Left lung (tissue), 10 donors: Measurements from ENCODE around the gene CPED1. TPM values are rescaled to one million over a fixed set of nuclear protein-coding genes. Genes with fewer than 3 reads are reported as not detected.

Experiments
- ATAC-seq: fragments of 200-7000 bp; cut with Tn5 transposase; one replicate; pipeline ENCODE4 v1.9.1; 2020; ENCODE audit warnings: moderate library complexity
- DNase-seq, 4 donors: peaks; one replicate each; pipeline ENCODE4 v3.0.0-alpha.2; 2013 to 2020
- H3K27ac ChIP-seq, 2 donors: fragments of 200-600 bp; sonication (generic) in 1 of 2; one replicate each; pipeline versions ENCODE4 v1.5.0 to v1.8.0; 2020 to 2021
- H3K27me3 ChIP-seq, 2 donors: fragments of 200-600 bp; sonication (generic) in 1 of 2; one replicate each; pipeline versions ENCODE4 v1.5.0 to v1.8.0; 2020 to 2021
- H3K36me3 ChIP-seq, 2 donors: fragments of 200-600 bp; sonication (generic) in 1 of 2; one replicate each; pipeline versions ENCODE4 v1.5.0 to v1.8.0; 2020 to 2021
- H3K4me1 ChIP-seq, 2 donors: fragments of 200-600 bp; one replicate each; pipeline ENCODE4 v1.8.0; 2021
- H3K4me3 ChIP-seq, 2 donors: fragments of 200-600 bp; sonication (generic) in 1 of 2; one replicate each; pipeline versions ENCODE4 v1.5.0 to v1.8.0; 2020 to 2021; ENCODE audit warnings: mild to moderate bottlenecking in 1 of 2
- H3K9me3 ChIP-seq, 2 donors: fragments of 200-600 bp; sonication (generic) in 1 of 2; one replicate each; pipeline versions ENCODE4 v1.5.0 to v1.8.0; 2020 to 2021
- CTCF ChIP-seq, 2 donors: fragments of 200-600 bp; sonication (generic) in 1 of 2; IDR thresholded peaks; one replicate each; pipeline versions ENCODE4 v1.5.0 to v1.8.0; 2021; ENCODE audit warnings: antibody characterized with exemption in 2 of 2
- intact Hi-C, 2 donors: fragments of 100-400 bp; cut with DNase I; formaldehyde crosslinking; loops; one replicate each; pipeline versions ENCODE4 v1.11.2 to v1.14.2; 2022
- polyA plus RNA-seq, 6 donors: library from polyadenylated mRNA; unstranded; fragments of 120-200 nt; gene quantifications; one replicate each; pipeline ENCODE4 v1.2.1, GENCODE V29; 2013; ENCODE audit not compliant: insufficient read length in 6 of 6
- total RNA-seq, 2 donors: library from RNA; stranded (reverse); fragmentation: NEBNext Ultra II Directional; extraction: Animal tissue kit (Norgen Biotek cat#: 25700); gene quantifications; one replicate each; pipeline ENCODE4 v1.2.1, GENCODE V29; 2021
- donor health status: DM: no; HTN: yes; CAD: no.
- donor health status: DM: no; HTN: no; CAD: no.

The CPED1 gene
- total and polyA plus RNA-seq, 8 donors, result 8.8 to 29.6 (median 22.8) TPM

- Histone ChIP-seq H3K27ac (no peak overlapping the region), H3K27me3 (no peaks in the 10 kb centered on the region), H3K4me3 (no peak overlapping the region), H3K9me3 (no peaks in the 10 kb centered on the region), H3K4me1 (no peaks in the 10 kb centered on the region), H3K36me3 (no peaks in the 10 kb centered on the region)
- ATAC-seq (no peak), DNase-seq (no peak)
- intact Hi-C loops, result no loop called here
- no peak for TF ChIP-seq CTCF (IDR thresholded peaks at IDR 0.05)
These were observed 58.5 kb downstream of the CPED1 start for GRCh38 chr7:121046893-121047468.

- intact Hi-C loops, result no loop called here
- ATAC-seq (no peak), DNase-seq (no peak)
- no peak for TF ChIP-seq CTCF (IDR thresholded peaks at IDR 0.05)
- Histone ChIP-seq H3K4me1 (no peaks in the 10 kb centered on the region), H3K27ac (no peak overlapping the region), H3K36me3 (no peaks in the 10 kb centered on the region), H3K4me3 (no peak overlapping the region), H3K9me3 (no peaks in the 10 kb centered on the region), H3K27me3 (no peaks in the 10 kb centered on the region)
These were observed 59.7 kb downstream of the CPED1 start for GRCh38 chr7:121048195-121048594.

GRCh38 chr7:121049028-121049791 is 60.7 kb downstream of the CPED1 start:
- Histone ChIP-seq H3K4me1 (no peaks in the 10 kb centered on the region), H3K9me3 (no peaks in the 10 kb centered on the region), H3K27me3 (no peaks in the 10 kb centered on the region), H3K36me3 (no peaks in the 10 kb centered on the region), H3K4me3 (no peak overlapping the region), H3K27ac (no peak overlapping the region)
- no peak for TF ChIP-seq CTCF (IDR thresholded peaks at IDR 0.05)
- intact Hi-C loops, result no loop called here
- ATAC-seq, result no peak
- no peak for DNase-seq

GRCh38 chr7:121049897-121050296 is 61.4 kb downstream of the CPED1 start:
- no peak for DNase-seq
- Histone ChIP-seq H3K9me3 (no peaks in the 10 kb centered on the region), H3K4me1 (no peaks in the 10 kb centered on the region), H3K36me3 (no peaks in the 10 kb centered on the region), H3K4me3 (no peak overlapping the region), H3K27me3 (no peaks in the 10 kb centered on the region), H3K27ac (no peak overlapping the region)
- intact Hi-C loops, result no loop called here
- no peak for TF ChIP-seq CTCF (IDR thresholded peaks at IDR 0.05)
- ATAC-seq, result no peak

- H3K4me3 ChIP-seq, result no peak overlapping the region
- H3K4me1 ChIP-seq, result no peaks in the 10 kb centered on the region
- no peak for DNase-seq
- H3K27ac ChIP-seq, result no peak overlapping the region
- no peak for ATAC-seq
- H3K9me3 ChIP-seq, result no peaks in the 10 kb centered on the region
- intact Hi-C loops, result no loop called here
- H3K27me3 ChIP-seq, result no peaks in the 10 kb centered on the region
- no peak for TF ChIP-seq CTCF (IDR thresholded peaks at IDR 0.05)
- no peaks in the 10 kb centered on the region for H3K36me3 ChIP-seq
These were observed 64.7 kb downstream of the CPED1 start for GRCh38 chr7:121053219-121053618.
